Neural progenitor cell (in vitro differentiated cells): ENCODE measurements around the gene ZMAT5.

ENCODE experiments used
- EZH2 ChIP-seq: fragments of 200-600 bp; sonication (generic); IDR thresholded peaks from 2 replicates; pipeline ENCODE4 v1.6.1; 2017; ENCODE audit warnings: antibody characterized with exemption, mild to moderate bottlenecking, moderate library complexity
- EZH2phosphoT487 ChIP-seq: fragments of 200-600 bp; sonication (generic); IDR thresholded peaks from 2 replicates; pipeline ENCODE4 v1.6.1; 2017; ENCODE audit warnings: antibody characterized with exemption
- TF ChIP-seq, protein P1 (sequence below): fragments of 200-600 bp; sonication (generic); IDR thresholded peaks from 2 replicates; pipeline ENCODE4 v1.5.1; 2017; ENCODE audit warnings: antibody characterized with exemption, mild to moderate bottlenecking

DNA sequence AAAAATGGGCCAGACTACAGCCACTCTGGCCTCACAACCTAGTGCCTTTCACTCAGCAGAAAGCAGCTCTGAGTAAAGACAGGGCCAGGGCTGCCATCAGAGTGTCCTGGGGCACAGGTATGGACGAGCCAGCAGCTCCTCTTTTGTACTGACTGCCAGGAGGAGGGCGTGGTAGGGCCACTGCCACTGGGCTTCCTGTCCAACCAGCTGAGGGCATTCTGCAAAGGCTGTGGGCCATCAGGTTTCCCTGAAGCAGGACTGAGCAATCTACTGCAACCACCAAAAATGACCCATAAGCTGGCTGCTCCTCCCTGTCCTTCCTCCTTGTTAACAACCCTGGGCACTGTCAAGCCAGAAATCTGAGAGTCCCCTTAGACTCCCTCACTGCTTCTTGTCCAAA is 38.2 kb upstream of the ZMAT5 start:
- TF ChIP-seq, protein P1, sequence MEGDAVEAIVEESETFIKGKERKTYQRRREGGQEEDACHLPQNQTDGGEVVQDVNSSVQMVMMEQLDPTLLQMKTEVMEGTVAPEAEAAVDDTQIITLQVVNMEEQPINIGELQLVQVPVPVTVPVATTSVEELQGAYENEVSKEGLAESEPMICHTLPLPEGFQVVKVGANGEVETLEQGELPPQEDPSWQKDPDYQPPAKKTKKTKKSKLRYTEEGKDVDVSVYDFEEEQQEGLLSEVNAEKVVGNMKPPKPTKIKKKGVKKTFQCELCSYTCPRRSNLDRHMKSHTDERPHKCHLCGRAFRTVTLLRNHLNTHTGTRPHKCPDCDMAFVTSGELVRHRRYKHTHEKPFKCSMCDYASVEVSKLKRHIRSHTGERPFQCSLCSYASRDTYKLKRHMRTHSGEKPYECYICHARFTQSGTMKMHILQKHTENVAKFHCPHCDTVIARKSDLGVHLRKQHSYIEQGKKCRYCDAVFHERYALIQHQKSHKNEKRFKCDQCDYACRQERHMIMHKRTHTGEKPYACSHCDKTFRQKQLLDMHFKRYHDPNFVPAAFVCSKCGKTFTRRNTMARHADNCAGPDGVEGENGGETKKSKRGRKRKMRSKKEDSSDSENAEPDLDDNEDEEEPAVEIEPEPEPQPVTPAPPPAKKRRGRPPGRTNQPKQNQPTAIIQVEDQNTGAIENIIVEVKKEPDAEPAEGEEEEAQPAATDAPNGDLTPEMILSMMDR: no peak
- no peak for TF ChIP-seq EZH2
- TF ChIP-seq EZH2phosphoT487: no peak
